Activated CD8-positive, alpha-beta memory T cell treated with anti-CD3 and anti-CD28 coated beads for 4 hours (primary cell): ENCODE data around the gene ANO2.

Experiments
- DNase-seq, 2 donors: peaks; one replicate each; pipeline ENCODE4 v3.0.0-alpha.2; 2020; ENCODE audit warnings: low read depth in 2 of 2

Gene ANO2

GRCh38 chr12:5964913-5965900 lies 20.1 kb upstream of the ANO2 start:
- no peak for DNase-seq

- DNase-seq: no peak
These were observed 18.5 kb upstream of the ANO2 start for GRCh38 chr12:5963515-5963914.

- DNase-seq: no peak
These were observed 15.7 kb upstream of the ANO2 start for GRCh38 chr12:5960783-5961182.

- DNase-seq: no peak
These were observed 11.9 kb upstream of the ANO2 start for GRCh38 chr12:5956987-5957386.

- no peak for DNase-seq
These were observed 9.6 kb upstream of the ANO2 start for GRCh38 chr12:5954661-5955060.

- DNase-seq: no peak
These were observed 9.0 kb upstream of the ANO2 start for GRCh38 chr12:5953835-5954586.

- DNase-seq: no peak
These were observed 7.0 kb upstream of the ANO2 start for GRCh38 chr12:5952031-5952430.

- no peak for DNase-seq
These were observed 3.6 kb upstream of the ANO2 start for GRCh38 chr12:5948696-5949095.

- no peak for DNase-seq
These were observed 1.9 kb upstream of the ANO2 start for GRCh38 chr12:5947006-5947405.

GRCh38 chr12:5946388-5946787 lies 1.3 kb upstream of the ANO2 start:
- no peak for DNase-seq

GRCh38 chr12:5944688-5945070 lies 380 bp downstream of the ANO2 start:
- no peak for DNase-seq

GRCh38 chr12:5944053-5944452 lies 1.0 kb downstream of the ANO2 start:
- DNase-seq: no peak

- DNase-seq: no peak
These were observed 3.2 kb downstream of the ANO2 start for GRCh38 chr12:5941907-5942306.

- no peak for DNase-seq
These were observed 17.1 kb downstream of the ANO2 start for GRCh38 chr12:5927732-5928516.

- DNase-seq: no peak
These were observed 19.4 kb downstream of the ANO2 start for GRCh38 chr12:5925646-5926045.

- no peak for DNase-seq
These were observed 20.7 kb downstream of the ANO2 start for GRCh38 chr12:5924342-5924741.

GRCh38 chr12:5923751-5924150 lies 21.3 kb downstream of the ANO2 start:
- no peak for DNase-seq

GRCh38 chr12:5923043-5923605 lies 21.9 kb downstream of the ANO2 start:
- no peak for DNase-seq

GRCh38 chr12:5921966-5922899 lies 22.8 kb downstream of the ANO2 start:
- DNase-seq: no peak

- no peak for DNase-seq
These were observed 23.8 kb downstream of the ANO2 start for GRCh38 chr12:5921027-5921909.
